Bronchial epithelial cell (primary cell): ENCODE measurements around the gene LDLRAD3. TPM values are rescaled to one million over a fixed set of nuclear protein-coding genes. Genes with fewer than 3 reads are reported as not detected.

Experiments used
- DNase-seq: peaks from one replicate; pipeline ENCODE4 v3.0.0-alpha.2; 2010; ENCODE audit warnings: low read depth
- FAIRE-seq: peaks from 2 replicates; lab custom pipeline; 2011; peaks lifted over from hg19 to GRCh38; lab: Jason Lieb, UNC
- H3K27me3 ChIP-seq: 2 replicates; pipeline ENCODE4 v1.5.1; 2011; ENCODE audit warnings: low read length; ENCODE audit not compliant: control insufficient read depth, insufficient read depth
- H3K36me3 ChIP-seq: 2 replicates; pipeline ENCODE4 v1.5.1; 2011; ENCODE audit warnings: low read length; ENCODE audit not compliant: control insufficient read depth, insufficient read depth
- H3K4me3 ChIP-seq: 2 replicates; pipeline ENCODE4 v1.5.1; 2011; ENCODE audit warnings: mild to moderate bottlenecking, low read depth, low read length, control low read depth
- total RNA-seq: library from RNA; depleted of rRNA; stranded (reverse); fragments of >200 nt; gene quantifications from 2 replicates; pipeline ENCODE4 v1.2.1, GENCODE V29; 2014
- TF ChIP-seq, protein P1 (sequence below): IDR thresholded peaks from 2 replicates; pipeline ENCODE4 v1.5.1; 2011; ENCODE audit warnings: mild to moderate bottlenecking, moderate library complexity, low read length, control low read depth, inconsistent platforms; ENCODE audit not compliant: insufficient read depth, severe bottlenecking

LDLRAD3 gene
- total RNA-seq, 1 donor from 2014 or later, result 4.7 TPM

DNA sequence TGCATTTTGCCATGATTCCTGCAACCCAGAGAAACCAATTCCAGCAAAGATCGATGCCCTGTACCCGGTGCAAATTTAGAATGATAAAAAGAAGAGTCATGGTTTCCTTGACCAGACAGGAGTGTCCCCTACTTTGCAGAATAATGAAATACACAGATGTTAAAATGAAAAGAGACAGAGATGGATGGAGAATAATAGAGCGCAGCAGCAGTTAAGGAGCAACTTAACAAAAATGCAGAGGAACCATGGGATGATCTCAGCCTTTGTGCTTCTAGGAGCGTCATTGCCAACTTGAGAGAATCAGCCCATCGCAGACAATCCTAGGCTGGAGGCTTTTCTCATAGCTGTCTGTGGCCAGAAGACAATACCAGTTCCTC is 127.1 kb downstream of the LDLRAD3 start:
- Histone ChIP-seq H3K4me3 (no peak overlapping the region), H3K36me3 (peaks cover 1% of the 10 kb centered on the region), H3K27me3 (no peaks in the 10 kb centered on the region)
- TF ChIP-seq, protein P1, sequence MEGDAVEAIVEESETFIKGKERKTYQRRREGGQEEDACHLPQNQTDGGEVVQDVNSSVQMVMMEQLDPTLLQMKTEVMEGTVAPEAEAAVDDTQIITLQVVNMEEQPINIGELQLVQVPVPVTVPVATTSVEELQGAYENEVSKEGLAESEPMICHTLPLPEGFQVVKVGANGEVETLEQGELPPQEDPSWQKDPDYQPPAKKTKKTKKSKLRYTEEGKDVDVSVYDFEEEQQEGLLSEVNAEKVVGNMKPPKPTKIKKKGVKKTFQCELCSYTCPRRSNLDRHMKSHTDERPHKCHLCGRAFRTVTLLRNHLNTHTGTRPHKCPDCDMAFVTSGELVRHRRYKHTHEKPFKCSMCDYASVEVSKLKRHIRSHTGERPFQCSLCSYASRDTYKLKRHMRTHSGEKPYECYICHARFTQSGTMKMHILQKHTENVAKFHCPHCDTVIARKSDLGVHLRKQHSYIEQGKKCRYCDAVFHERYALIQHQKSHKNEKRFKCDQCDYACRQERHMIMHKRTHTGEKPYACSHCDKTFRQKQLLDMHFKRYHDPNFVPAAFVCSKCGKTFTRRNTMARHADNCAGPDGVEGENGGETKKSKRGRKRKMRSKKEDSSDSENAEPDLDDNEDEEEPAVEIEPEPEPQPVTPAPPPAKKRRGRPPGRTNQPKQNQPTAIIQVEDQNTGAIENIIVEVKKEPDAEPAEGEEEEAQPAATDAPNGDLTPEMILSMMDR, result no peak
- no peak for FAIRE-seq
- no peak for DNase-seq

DNA sequence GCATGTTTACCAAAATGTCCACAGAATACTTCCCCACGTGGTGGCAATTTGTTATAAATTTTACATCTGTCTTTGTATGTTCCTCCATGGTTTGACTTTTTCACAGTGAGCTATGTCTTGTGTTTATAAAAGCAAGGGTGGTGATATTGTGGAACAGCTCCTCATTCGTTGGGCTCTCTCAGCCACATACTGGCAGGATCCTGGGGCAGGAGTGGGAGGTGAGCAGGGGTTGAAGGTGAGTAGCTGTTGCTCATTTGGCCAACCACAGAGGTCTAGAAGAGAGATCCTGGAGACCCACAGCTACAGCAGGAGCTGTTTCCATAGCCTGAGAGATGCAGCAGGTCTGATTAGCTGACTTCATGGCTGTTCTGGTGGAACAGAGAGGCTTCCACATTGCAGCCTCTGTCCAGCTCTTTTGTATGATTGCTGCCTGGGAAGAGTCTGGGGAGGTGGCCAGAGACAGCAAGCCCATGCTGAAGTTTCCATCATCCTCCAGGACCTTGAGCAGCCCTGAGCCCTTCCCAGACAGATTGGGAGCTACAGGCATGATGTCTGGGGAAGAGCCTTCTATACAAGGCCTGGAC is 128.1 kb downstream of the LDLRAD3 start:
- Histone ChIP-seq H3K4me3 (no peak overlapping the region), H3K36me3 (no peaks in the 10 kb centered on the region), H3K27me3 (no peaks in the 10 kb centered on the region)
- no peak for FAIRE-seq
- DNase-seq, result no peak
- TF ChIP-seq, protein P1, result no peak

DNA sequence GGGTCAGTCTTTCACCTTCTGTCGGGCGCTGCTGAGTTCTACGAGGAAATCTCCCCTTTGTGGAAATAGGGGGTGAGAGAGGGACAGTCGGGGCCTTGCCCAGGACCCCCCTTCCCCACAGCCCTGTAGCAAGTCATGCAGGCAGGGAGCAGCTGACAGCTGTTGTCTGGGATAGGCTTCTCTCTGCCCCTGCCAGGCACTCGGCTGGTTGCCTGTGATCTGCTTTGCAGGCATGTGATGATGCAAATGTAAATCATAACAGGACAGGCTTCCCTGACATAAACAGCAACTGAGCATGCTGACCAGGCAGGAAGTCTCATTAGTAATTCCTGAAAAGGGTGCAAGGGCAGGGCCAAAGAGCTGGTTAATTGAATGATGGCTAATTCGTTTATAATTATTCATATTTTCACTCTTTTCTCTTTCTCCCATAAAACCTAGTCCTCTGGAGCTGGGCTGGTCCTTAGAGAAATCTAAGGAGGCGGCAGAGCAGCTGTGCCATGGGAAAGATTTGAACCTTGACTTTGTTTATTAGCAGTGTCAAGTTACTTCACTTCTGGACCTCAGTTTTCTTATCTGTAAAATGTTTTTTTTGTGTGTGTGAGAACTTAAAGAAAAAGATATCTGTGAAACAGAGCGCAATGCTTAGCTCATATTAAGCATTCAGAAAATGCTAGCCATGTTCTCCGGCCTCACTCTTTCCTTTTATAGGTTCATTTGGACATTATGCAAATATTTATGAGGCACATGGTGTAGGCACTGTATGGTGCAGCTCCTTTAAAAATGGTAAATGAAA is 129.7 kb downstream of the LDLRAD3 start:
- DNase-seq (peak; percentile 74), FAIRE-seq (no peak)
- TF ChIP-seq, protein P1, result no peak
- Histone ChIP-seq H3K36me3 (no peaks in the 10 kb centered on the region), H3K27me3 (no peaks in the 10 kb centered on the region), H3K4me3 (no peak overlapping the region)

DNA sequence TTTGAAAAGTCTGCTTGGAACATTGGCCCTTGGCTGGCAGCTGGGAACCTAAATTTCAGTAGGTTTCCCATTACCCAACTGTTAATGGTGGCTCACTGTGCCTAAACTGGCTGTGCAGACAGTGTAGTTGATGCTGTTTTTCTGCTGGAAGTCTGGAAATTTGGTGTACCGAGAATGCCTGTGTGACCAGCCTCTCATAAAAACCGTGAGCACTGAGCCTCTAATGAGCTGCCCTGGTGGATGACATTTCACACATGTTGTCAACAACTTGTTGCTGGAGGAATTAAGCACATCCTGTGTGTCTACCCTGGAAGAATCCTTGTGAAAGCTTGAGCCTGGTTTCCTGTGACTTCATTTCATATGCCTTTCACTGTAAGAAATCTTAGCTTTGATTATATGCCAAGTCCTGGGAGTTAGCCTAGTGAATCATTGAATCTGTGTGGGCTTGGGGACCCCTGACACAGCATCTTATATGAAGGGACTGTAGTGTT is 131.1 kb downstream of the LDLRAD3 start:
- Histone ChIP-seq H3K36me3 (no peaks in the 10 kb centered on the region), H3K4me3 (no peak overlapping the region), H3K27me3 (no peaks in the 10 kb centered on the region)
- TF ChIP-seq, protein P1, result no peak
- FAIRE-seq, result no peak
- peak; percentile 74 for DNase-seq

DNA sequence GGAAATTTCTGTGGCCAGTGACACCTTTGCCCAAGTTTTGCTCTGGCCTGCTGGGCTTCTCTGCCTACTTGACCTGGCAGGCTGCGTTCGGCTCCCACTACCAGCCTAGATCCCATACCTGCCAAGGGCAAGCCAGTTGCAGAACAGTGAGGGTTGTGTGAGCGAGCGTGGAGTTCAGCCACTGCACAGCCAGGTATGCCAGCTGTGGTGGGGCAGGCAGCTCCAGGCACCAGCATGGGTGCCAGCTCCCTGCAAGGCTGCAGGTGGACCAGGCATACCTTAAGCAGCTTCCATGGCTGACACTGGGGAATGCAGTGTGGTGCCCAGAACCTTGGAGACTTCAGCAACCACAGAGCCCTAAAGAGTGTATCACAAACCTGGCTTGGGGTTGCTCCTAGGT is 133.5 kb downstream of the LDLRAD3 start:
- no peaks in the 10 kb centered on the region for H3K27me3 ChIP-seq
- H3K4me3 ChIP-seq, result no peak overlapping the region
- H3K36me3 ChIP-seq, result no peaks in the 10 kb centered on the region
- peak; percentile 13 for FAIRE-seq
- no peak for DNase-seq
- TF ChIP-seq, protein P1, result no peak
